ENCODE data around the gene CREBBP. TPM values are rescaled to one million over a fixed set of nuclear protein-coding genes. Genes with fewer than 3 reads are reported as not detected.

The CREBBP gene
- polyA plus RNA-seq, 2 of the 4 experiments (the other 2 are of a cell fraction), result 8.0 to 13.4 TPM

- POLR2A ChIA-PET, result interaction anchor here (0.7 to 1.5 kb wide), 8 partner anchors 13 to 316 kb away, joined by 3 to 7 read pairs (median 4); partner anchors contain the start of genes CREBBP, ZNF174 and ZSCAN32
- TF ChIP-seq RFX5 (IDR thresholded peaks at IDR 0.05), result peak; percentile 49; the same call in 1 of the 2 replicates
- TF ChIP-seq HOXB5 (CRISPR knock-in tag; IDR thresholded peaks at IDR 0.05), result peak; percentile 51; the same call in 1 of the 2 replicates
- TF ChIP-seq KDM5A (IDR thresholded peaks at IDR 0.05), result peak; percentile 71
- no peak; the same call in 1 of the 2 replicates for TF ChIP-seq EHF (CRISPR knock-in tag; IDR thresholded peaks at IDR 0.05)
- no peak for TF ChIP-seq SMC3 (IDR thresholded peaks at IDR 0.05)
- TF ChIP-seq GATA3 (IDR thresholded peaks at IDR 0.05; ENCODE audit: borderline replicate concordance), result no peak
- peak; percentile 96 for TF ChIP-seq MYC (IDR thresholded peaks at IDR 0.05; ENCODE audit: borderline replicate concordance, low read length)
- TF ChIP-seq REST (IDR thresholded peaks at IDR 0.05), result no peak
- TF ChIP-seq E2F6 (IDR thresholded peaks at IDR 0.05; ENCODE audit: borderline replicate concordance, low read depth), result peak; percentile 80
- peak; percentile 62 to 96; a peak in 4 of 5 replicates for TF ChIP-seq JUN (IDR thresholded peaks at IDR 0.05)
- peak; percentile 96 for TF ChIP-seq MAX (IDR thresholded peaks at IDR 0.05)
- peak; percentile 98 for TF ChIP-seq PHF8 (IDR thresholded peaks at IDR 0.05; ENCODE audit: borderline replicate concordance, low read depth)
- TF ChIP-seq RCOR1 (IDR thresholded peaks at IDR 0.05; ENCODE audit: low read depth, low read length), result no peak
- TF ChIP-seq ATOH8 (CRISPR knock-in tag; IDR thresholded peaks at IDR 0.05; ENCODE audit: low read depth), result no peak
- no peak for TF ChIP-seq ELK1 (IDR thresholded peaks at IDR 0.05; ENCODE audit: low read depth, low read length)
- TF ChIP-seq ESRRA (IDR thresholded peaks at IDR 0.05; ENCODE audit: borderline replicate concordance, low read length), result peak; percentile 72; the same call in 1 of the 2 replicates
- peak; percentile 93 for TF ChIP-seq BCL3 (IDR thresholded peaks at IDR 0.05)
- TF ChIP-seq TFCP2L1 (CRISPR knock-in tag; IDR thresholded peaks at IDR 0.05), result no peak
- no peak for TF ChIP-seq CEBPB (IDR thresholded peaks at IDR 0.05)
- TF ChIP-seq CBX2 (IDR thresholded peaks at IDR 0.05; ENCODE audit: borderline replicate concordance, low read depth), result no peak
- peak; percentile 97 for TF ChIP-seq POLR2A (IDR thresholded peaks at IDR 0.05; ENCODE audit: low read length)
- TF ChIP-seq FOSL2 (IDR thresholded peaks at IDR 0.05), result no peak
- TF ChIP-seq FOSL2 (CRISPR knock-in tag; IDR thresholded peaks at IDR 0.05), result peak; percentile 50; the same call in 1 of the 2 replicates
- DNase-seq (ENCODE audit: low read depth in 1 of 2, low spot score in 1 of 2) (peak; percentile 82 to 85), FAIRE-seq (no peak), ATAC-seq (peak; percentile 88 to 93)
- 3% methylated on average over 14 of the region's 95 CpGs for WGBS (ENCODE audit: missing lambda C conversion rate)
- peak within 1 kb of the TSS; percentile 100 for H3K4me3 ChIP-seq
- CTCF ChIA-PET, result interaction anchor here (0.7 to 1.0 kb wide), 4 partner anchors 8 to 537 kb away, joined by 3 to 5 read pairs (median 4); no protein-coding TSS in a partner anchor
- H3K27ac ChIP-seq, result peak within 1 kb of the TSS; percentile 95 to 96
- peaks cover 3% of the 10 kb centered on the region; the same call in 1 of the 3 replicates for H3K4me1 ChIP-seq
- no peaks in the 10 kb centered on the region for H3K9me3 ChIP-seq
- H3K4me2 ChIP-seq, result peak within 1 kb of the TSS; percentile 99
Observed at GRCh38 chr16:3717235-3718018, 163.1 kb downstream of the CREBBP start, which contains the start of gene TRAP1. Gene TRAP1, minus strand, starts transcription at chr16:3717524. Its CDS starts 16 bp downstream, at chr16:3717508.

Measured in A549 (cell line).